Stimulated activated CD4-positive, alpha-beta T cell treated with anti-CD3 and anti-CD28 coated beads, TNF-alpha, amount 100 ng/mL, for 48 hours (primary cell): Measurements from ENCODE around the gene SPAG8.

ENCODE experiments used
- DNase-seq, 3 donors: peaks; one replicate each; pipeline ENCODE4 v3.0.0-alpha.2; 2020; ENCODE audit warnings: low read depth in 3 of 3

The SPAG8 gene, protein sequence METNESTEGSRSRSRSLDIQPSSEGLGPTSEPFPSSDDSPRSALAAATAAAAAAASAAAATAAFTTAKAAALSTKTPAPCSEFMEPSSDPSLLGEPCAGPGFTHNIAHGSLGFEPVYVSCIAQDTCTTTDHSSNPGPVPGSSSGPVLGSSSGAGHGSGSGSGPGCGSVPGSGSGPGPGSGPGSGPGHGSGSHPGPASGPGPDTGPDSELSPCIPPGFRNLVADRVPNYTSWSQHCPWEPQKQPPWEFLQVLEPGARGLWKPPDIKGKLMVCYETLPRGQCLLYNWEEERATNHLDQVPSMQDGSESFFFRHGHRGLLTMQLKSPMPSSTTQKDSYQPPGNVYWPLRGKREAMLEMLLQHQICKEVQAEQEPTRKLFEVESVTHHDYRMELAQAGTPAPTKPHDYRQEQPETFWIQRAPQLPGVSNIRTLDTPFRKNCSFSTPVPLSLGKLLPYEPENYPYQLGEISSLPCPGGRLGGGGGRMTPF

DNA sequence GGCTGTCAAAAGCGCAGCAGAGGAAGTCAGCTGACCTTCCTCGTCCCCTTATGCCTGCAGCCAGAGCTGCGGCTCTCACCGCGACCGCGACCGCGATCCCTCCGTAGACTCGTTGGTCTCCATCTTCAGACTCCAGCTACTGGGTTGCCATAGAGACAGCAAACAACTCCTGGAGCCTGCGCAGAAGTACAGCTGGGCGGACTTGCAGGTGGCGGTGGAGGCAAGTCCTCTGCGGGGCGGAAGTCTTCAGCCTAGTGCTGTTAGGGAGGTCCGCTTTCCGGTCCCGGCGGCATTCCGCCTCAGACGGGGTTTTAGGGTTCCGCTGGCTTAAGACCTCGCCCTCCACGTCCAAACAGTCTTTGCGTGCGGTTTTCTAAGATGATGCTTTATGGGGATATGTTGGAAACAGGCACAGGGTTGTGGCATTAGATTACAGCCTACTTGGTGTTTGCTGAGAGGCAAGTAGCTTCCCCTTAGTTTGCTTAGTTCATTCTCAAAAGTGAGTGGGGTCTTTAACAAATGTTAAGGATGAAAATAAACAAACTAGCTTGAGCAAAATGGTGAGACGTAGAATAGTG lies at the start of gene SPAG8:
TSS of gene SPAG8 (minus strand) at position 238 of the 578 bp plus-strand sequence. CDS start at position 123, 115 bp downstream.
- DNase-seq = peak; percentile 83 to 94 (median 84)

DNA sequence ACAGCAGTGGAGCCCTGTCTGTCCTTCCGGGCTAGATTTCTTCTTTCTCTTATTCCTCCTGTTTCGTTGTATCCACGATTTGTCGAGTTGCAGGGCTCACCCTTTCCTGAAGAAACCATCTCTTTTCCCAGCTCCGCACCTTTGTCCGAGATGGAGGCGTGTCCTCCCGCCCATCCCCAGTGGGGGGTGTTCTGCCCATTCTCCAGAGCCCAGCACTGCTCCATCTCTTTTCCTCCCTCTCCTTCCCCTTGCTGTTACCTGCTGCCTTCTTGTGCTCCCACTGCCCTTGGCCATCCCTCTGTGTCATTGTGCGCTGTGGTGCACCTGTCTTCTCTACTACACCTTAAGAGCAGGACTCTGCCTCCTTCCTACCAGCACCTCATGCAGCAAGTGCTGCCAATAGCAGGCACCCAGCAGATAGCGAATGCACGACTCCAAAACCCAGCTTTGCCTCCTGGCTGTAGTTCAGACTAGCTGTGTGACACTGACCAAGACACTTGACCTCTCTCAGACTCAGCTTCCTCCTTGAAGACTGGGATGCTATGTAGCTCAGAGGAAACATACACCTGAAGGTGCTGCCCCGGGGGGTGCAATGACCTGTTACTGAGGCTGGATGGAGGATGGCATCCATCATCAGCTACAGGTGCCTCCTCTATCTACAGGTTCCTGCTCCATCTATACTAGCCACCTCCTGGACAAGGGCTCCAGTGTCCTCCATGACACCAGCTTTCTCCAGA lies 49.3 kb upstream of the SPAG8 start:
- no peak for DNase-seq

DNA sequence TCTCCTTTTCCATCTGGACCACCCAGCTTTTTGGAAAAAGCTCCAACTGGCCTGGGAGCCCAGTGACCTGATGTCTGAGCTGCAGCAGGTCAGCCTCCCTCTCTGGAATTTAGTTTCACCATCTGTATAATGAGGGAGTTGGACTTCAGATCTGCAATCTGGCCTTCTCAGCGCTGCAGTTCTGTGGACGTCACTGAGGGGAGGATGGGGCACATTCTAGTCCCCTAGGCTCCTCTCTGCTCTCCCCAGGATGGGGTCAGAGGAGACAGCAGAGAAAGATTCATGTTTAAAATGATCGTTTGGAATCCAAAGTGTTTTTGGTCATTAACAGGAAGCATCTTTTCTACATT lies 47.9 kb upstream of the SPAG8 start:
- DNase-seq = no peak

DNA sequence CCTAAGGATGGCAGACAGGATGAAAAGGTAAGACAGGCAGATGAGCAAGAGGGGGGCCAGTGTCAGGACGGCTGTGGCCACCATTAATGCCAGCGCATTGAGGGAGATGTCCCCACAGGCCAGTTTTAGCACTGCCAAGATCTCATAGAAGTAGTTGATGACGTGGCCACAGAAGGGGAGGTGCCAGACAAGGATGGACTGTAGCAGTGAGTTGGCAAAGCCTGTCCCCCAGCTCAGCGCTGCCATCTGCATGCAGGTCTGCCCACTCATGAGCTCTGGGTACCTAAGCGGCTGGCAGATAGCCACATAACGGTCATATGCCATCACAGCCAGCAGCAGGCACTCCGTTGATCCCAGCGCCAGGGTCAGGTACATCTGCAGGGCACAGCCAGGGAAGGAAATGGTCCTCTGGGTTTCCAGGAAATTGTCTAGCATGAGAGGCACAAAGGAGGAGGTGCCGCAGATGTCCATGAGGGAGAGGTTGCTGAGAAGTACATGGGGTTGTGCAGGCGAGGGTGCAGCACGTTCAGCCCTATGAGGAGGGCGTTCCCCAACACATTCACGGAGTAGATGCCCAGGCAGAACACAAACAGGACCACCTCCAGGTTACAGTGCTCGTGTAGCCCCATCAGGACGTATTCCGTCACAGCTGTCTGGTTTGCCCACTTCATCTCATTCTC lies 47.4 kb upstream of the SPAG8 start:
- no peak for DNase-seq

DNA sequence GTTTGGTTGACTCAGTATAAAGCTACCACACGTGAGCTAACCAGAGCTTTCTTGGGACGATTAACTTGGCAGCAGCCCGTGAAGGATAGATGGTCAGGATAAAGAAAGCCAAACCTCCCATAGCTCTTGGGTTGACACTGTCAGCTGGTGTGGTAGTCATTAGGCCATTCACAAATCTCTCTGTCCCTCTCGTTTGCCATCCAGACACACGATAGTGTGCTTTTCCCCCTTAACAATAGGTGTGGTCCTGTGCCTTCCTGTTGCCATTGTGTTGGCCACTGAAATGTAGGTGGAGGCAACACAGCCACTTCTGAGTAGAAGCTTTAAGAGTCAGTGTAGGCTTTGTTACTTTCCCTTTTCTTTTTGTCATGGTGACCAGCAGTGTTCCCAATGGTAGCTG lies 46.4 kb upstream of the SPAG8 start:
- DNase-seq = no peak

DNA sequence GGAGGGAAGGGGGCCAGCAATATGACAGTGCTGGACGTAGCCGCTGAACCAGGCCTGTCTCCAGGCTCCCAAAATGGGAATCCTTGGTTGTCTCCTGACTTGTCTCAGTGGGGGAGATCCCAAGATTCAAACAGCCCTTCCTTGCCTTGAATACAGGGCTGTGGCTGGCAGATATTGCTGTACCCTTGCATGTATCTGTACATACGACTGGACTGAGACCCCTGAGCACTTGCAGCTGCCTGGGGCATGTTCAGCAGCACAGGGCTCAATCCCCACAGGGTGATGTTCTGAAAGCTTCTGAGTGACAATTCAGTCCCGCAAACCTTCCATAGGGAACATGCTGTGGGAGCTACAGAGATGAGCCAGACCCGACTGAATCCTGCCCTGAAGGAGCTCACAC lies 44.8 kb upstream of the SPAG8 start:
- no peak for DNase-seq

DNA sequence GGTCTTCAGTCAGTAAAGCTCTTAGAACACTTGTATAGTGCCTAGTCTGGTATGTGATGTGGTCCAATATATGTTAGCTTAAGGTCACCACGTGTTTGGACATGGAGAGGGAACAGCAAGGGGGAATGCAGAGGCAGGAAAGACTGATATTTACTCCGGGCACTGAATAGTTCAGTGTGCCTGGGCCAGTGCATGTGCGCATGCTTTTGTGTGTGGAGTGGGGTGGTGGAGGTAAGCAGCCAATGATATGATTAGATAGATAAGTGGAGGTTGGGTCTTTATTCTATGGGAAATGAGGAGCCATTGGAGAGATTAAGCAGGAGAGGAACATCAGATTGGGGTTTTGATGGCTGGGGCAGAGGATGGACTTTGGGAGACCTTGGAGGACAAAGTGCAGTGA lies 44.1 kb upstream of the SPAG8 start:
- no peak for DNase-seq

DNA sequence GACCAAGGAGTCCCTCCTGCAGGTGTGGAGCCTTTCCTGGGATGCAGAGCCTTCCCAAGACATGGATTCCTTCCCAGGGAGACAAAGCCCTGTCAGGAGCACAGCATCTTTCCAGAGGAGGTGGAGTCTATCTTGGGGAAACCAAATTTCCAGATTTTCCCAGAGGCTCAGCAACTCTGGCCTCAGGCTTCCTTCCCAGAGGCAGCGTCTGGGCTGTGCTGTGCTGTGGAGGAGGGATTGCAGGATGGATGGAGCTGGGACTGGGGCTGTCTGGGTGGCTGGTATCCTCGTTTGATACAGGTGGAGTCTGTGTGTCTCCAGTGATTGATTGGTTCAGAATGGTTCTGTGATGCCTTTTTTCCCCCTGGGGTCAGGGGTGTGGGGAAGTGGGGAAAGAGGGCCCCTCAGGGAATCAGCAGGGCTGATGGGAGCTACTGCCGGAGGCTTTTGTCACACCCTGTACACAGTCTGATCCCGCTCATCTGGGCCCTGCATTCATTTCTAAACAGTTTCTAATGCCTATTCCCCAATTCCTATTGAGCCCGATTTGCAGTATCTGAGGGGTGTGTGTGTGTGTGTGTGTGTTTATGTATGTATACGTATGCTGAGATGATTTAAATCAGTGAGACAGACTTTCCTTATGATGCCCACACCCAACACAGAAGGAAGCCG lies 42.2 kb upstream of the SPAG8 start:
- DNase-seq = no peak

DNA sequence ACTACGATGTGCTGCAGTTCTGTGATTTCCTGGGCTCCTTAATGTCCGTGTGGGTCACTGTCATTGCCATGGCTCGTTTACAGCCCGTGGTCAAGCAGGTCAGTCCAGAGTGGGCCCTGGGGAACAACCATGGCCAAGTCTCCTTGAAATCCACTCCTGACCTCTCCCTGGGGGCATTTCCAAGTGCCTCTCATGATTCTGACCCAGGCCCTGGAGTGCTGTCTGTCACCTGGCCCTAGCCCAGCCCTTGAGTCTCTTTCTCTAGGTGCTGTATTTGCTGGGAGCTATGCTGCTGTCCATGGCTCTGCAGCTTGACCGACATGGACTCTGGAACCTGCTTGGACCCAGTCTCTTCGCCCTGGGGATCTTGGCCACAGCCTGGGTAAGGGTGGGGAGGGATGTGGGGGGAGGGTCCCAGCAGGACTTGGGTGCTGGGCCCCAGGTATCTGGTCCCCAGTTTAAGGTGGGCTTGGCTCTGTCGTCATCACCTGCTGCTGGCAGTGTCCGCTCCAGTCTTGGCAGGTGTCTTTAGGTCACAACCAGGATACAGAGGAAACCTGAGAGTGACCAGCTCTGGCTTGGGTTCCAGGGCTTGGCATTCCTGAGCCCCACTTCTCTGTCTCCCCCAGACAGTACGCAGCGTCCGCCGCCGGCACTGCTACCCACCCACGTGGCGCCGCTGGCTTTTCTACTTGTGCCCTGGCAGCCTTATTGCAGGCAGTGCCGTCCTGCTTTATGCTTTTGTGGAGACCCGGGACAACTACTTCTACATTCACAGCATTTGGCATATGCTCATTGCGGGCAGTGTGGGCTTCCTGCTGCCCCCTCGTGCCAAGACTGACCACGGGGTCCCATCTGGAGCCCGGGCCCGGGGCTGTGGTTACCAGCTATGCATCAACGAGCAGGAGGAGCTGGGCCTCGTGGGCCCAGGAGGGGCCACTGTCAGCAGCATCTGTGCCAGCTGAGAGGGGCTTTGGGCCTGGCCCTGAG lies 41.1 kb upstream of the SPAG8 start:
- DNase-seq = no peak

DNA sequence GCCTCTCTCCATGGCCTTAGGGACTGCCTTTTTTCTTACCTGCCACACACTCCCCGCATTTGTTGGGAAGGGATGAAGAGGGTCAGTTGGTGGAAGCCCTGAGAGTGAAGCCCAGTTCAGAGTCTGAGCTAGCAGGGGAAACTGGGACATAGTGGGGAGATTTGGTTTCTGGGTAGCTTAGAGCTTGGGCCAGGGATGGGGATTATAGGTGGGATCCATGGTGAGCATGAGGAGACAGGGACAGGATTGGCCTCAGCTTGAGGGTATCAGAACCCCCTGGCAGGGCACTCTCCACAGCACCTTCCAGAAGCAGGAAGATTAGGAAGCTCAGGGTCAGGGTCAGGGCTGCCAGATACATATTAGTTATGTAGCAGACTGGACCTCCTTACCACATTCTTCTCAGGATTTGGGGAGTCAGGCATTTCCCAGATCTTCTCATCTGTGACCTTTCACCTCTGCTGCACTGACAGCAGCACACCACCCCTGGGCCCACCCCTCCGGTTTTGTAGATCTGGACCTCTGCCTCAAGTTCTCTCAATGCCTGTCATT lies 40.3 kb upstream of the SPAG8 start:
- DNase-seq = no peak

DNA sequence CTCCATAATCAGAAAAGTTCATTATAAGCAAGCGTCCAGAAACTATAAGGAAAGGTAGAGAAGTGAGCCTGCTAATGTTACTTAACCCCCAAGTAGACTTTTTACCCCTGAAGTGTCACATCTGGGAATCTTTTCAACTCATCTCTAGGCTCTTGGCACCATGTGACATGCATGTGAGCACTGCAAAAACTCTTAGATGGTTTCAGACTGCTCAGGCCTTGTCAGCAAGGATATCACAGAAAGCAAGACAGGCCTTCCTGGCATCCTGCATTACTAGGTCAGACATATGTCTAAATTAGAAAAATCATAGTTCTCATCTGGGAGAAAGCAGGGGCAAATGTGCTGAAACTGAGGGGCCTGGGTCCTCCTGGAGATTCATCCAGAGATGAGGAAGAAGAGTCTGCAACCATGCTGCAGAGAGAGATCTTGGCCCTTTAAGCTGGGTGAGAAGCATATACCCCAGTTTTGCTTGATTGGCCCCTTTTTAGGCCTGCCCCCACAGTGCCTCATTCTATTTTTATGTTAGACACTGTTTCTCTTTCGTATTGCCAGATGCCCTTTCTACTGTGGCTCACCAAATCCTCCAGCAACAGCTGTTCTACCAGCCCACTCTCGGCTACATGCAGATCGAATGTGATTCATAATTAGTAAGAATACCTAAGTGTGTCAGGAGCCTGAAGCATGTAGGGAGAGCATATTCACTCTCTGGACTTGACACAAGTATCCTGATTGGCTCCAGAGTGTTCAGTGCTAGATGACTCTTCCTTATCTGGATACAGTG lies 35.9 kb upstream of the SPAG8 start:
- DNase-seq = peak in 1 of 3 donors; percentile 53

DNA sequence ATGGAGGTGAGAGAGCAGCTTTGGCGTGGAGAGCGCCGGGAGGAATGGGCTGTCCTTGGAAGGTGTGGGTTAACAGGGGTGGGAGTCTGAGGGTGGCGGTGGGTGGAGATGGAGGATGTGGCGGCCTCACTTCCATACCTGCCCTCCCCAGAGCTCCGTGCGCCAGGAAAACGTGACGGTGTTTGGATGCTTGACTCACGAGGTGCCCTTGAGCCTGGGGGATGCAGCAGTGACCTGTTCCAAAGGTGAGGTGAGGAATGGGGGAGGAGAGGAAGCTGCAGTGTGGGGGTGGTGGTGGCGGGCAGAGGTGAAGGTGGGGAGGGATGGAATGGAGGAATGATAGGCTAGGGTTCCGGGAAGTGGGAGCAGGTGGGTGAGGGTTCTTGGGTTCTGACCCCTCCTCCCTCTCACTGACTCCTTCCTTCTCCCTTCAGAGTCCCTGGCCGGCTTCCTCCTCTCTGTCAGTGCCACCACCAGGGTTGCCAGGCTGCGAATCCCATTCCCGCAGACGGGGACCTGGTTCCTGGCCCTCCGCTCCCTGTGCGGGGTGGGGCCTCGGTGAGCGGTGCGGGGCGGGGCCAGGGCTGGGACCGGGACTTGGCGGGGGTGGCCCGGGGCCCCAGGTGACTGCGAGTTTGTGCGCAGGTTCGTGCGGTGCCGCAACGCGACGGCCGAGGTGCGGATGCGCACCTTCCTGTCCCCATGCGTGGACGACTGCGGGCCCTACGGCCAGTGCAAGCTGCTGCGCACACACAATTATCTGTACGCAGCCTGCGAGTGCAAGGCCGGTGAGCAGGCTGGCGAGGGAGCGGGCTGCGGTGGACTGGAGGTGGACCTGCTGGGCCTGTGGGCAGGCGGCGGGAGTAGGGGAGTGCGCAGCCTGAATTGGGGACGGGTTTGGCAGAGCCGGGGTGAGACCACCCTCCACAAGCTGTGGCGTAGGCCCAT lies 34.0 kb upstream of the SPAG8 start:
- DNase-seq = no peak

DNA sequence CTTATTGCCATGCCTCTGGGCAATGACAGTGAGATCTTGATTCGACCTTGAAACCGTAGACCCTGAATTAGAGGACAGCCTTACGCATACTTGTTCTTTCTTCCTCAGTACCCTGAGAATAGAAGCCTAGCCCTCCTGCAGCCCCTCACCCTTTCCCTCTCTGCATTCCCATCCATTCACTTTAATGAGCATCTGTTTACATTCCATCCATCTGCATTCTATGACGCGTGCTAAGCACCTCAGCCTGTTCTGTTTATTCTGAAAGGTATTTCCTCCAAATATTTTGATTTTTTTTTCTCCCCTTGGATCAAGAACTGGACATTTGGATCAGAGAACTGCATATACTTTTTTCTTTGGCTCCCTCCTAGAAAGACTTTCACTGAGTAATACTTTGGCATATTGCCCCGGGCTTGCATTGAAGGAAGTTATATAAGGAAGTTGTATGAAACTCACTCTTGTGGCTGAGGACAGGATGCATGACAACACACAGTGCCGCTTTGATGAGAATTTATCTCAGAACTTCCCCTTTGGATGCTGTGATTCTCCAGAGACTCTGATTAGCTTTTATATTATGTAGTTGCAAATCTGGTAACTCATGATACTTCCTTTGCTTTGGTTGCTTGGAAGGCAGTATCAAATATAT lies 32.7 kb upstream of the SPAG8 start:
- DNase-seq = no peak

DNA sequence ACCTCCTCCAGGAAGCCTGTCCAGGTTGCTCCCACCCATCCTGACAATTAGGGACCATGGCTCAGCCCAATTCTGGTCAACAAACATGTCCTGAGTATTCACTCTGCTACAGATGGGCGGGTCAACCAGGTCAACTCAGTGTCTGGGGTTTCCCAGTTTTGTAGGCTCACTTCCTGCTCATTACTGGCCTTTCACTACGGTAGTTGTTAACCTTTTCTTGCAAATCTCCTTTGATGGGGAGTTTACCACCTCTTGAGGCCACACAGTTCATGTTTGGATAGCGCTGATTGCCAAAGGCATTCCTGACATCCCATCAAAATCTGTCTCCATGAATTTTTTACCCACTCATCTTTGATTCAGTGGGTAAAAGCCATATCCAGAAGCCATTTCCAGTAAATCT lies 30.7 kb upstream of the SPAG8 start:
- no peak for DNase-seq

DNA sequence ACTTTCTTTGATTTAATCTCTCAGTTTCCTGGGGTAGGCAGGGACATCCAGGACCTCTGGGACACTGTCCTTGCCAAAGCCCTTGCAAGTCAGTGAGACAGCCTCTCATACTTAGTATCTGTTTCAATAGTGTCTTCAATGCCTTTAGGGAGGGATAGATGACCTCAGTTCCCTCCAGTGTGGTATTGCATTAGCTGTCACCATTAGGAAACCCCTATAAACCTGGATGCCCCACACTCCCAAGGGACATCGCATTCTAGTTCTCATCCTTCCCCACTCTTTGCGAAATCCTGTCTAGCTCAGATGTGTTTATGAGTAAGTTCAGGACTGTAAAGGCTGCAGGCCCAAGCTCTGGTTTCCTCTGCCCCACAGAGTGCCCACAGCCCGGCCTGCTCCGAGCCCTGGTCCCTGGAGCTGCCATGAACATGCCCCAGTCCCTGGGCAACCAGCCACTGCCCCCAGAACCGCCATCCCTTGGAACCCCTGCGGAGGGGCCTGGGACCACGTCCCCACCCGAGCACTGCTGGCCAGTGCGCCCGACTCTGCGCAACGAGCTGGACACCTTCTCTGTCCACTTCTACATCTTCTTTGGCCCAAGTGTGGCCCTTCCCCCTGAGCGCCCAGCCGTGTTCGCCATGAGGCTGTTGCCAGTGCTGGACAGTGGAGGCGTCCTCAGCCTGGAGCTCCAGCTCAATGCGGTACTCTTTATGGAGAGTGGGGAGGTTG lies 30.1 kb upstream of the SPAG8 start:
- no peak for DNase-seq

DNA sequence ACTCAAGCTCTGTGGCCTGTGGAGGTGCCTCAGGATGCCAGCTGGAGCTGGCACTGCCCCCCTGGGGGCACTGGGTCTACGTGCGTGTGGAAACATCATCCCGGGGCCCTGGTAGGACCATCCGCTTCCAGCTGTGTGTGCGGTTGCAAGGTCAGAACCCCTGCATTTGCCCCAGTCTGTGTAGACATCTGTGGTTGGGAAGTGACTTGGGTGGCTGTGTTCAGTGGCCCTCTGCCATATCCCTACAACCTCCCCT lies 29.5 kb upstream of the SPAG8 start:
- no peak for DNase-seq
